OCI-LY7 (cell line): ENCODE measurements around the gene CCRL2.

ENCODE experiments used
- CTCF ChIP-seq: fragments of 200-600 bp; sonication (generic); conservative IDR thresholded peaks from 2 replicates; pipeline ENCODE4 v1.5.1; 2014; ENCODE audit warnings: mild to moderate bottlenecking, antibody characterized with exemption, low read length, moderate library complexity, mixed read lengths
- EZH2phosphoT487 ChIP-seq: fragments of 200-600 bp; sonication (generic); IDR thresholded peaks from 2 replicates; pipeline ENCODE4 v1.6.1; 2018; ENCODE audit warnings: low read depth, borderline replicate concordance, mild to moderate bottlenecking, mixed run types, antibody characterized with exemption, low read length, moderate library complexity, mixed read lengths

- TF ChIP-seq CTCF (no peak), EZH2phosphoT487 (no peak)
Measured at GRCh38 chr3:46407970-46408369, 911 bp downstream of the CCRL2 start.
